Body of pancreas (tissue), 4 donors: ENCODE measurements around the gene PTPRT. TPM values are rescaled to one million over a fixed set of nuclear protein-coding genes. Genes with fewer than 3 reads are reported as not detected.

Experiments
- ATAC-seq: fragments of 150-250 bp; one replicate; pipeline ENCODE4 v1.9.1; 2016
- DNase-seq, 4 donors: peaks; one replicate each; pipeline ENCODE4 v3.0.0-alpha.2; 2019
- H3K27ac ChIP-seq, 4 donors: fragments of 200-600 bp; sonication (generic); 1 replicate in 3 of 4; 2 replicates in 1 of 4; pipeline versions ENCODE4 v1.5.1 to v1.6.1; 2016 to 2019; ENCODE audit warnings: mild to moderate bottlenecking in 1 of 4, mixed read lengths in 1 of 4, moderate library complexity in 1 of 4
- H3K27me3 ChIP-seq, 2 donors: fragments of 200-600 bp; sonication (generic); one replicate each; pipeline ENCODE4 v1.6.0; 2016; ENCODE audit warnings: mild to moderate bottlenecking in 1 of 2
- H3K36me3 ChIP-seq, 2 donors: fragments of 200-600 bp; sonication (generic); replicated peaks in 1 of 2; 2 replicates each; pipeline ENCODE4 v1.5.1; 2016; ENCODE audit warnings: low read depth in 2 of 2; ENCODE audit not compliant: insufficient read depth in 1 of 2
- H3K4me1 ChIP-seq: fragments of 200-600 bp; sonication (generic); one replicate; pipeline ENCODE4 v1.6.0; 2016
- H3K4me3 ChIP-seq, 2 donors: fragments of 200-600 bp; sonication (generic); 1 replicate in 1 of 2; 2 replicates in 1 of 2; pipeline ENCODE4 v1.5.1; 2016 to 2019
- H3K9me3 ChIP-seq, 3 donors: fragments of 200-600 bp; sonication (generic); 1 replicate in 2 of 3; 2 replicates in 1 of 3; pipeline ENCODE4 v1.5.1; 2016
- POLR2A ChIP-seq, 3 donors: fragments of 450-650 bp; IDR thresholded peaks; one replicate each; pipeline ENCODE4 v1.6.1; 2016; ENCODE audit warnings: antibody characterized with exemption in 3 of 3, mild to moderate bottlenecking in 2 of 3
- WGBS, 2 donors: methylation state at CpG; one replicate each; pipeline ENCODE4 v1.1.5; 2017; 5-methylcytosine and 5-hydroxymethylcytosine counted together
- intact Hi-C: fragments of 100-400 bp; cut with DNase I; formaldehyde crosslinking; loops from one replicate; pipeline ENCODE4 v1.15.1; 2023
- total RNA-seq, 2 donors: library from RNA; depleted of rRNA; stranded (reverse); fragments of >200 nt; gene quantifications; one replicate each; pipeline ENCODE4 v1.1.0, GENCODE V29; 2016
- TF ChIP-seq, protein P1 (sequence below), 7 experiments: fragments of 450-650 bp in 4 of 7; fragments of 200-600 bp in 3 of 7; sonication (generic) in 3 of 7; IDR thresholded peaks; one replicate each; pipeline ENCODE4 v1.5.1; 2016 to 2019; ENCODE audit warnings: antibody characterized with exemption in 7 of 7

The PTPRT gene
- total RNA-seq, 2 donors from 2014 or later: 0.33 to 1.0 TPM

DNA sequence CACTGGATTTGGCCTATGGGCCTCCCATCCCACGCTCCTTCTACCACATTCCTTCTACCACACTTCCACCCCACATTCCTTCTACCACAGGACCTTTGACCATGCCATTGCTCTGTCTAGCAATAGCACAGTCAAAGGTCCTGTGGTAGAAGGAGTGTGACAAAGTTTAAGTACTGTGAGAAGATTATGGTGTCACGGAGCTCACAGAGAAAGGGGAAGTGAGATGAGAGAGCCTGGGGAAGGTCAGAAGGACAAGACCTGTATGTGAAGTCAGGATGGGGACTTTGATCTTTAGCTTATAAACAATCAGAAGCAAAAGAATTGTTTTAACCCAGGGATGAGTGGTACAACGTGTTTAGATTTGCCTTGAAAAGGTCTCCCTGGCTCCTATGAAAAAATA lies 1003.4 kb downstream of the PTPRT start:
- ATAC-seq: no peak
- WGBS, 2 donors: 53 to 60% methylated on average over 3 of the region's 3 CpGs
- Histone ChIP-seq H3K36me3 (no peaks in the 10 kb centered on the region), H3K27ac (no peak overlapping the region), H3K4me3 (no peak overlapping the region), H3K9me3 (no peaks in the 10 kb centered on the region), H3K4me1 (no peaks in the 10 kb centered on the region), H3K27me3 (no peaks in the 10 kb centered on the region)
- DNase-seq: no peak
- intact Hi-C loops: no loop called here
- TF ChIP-seq, protein P1, sequence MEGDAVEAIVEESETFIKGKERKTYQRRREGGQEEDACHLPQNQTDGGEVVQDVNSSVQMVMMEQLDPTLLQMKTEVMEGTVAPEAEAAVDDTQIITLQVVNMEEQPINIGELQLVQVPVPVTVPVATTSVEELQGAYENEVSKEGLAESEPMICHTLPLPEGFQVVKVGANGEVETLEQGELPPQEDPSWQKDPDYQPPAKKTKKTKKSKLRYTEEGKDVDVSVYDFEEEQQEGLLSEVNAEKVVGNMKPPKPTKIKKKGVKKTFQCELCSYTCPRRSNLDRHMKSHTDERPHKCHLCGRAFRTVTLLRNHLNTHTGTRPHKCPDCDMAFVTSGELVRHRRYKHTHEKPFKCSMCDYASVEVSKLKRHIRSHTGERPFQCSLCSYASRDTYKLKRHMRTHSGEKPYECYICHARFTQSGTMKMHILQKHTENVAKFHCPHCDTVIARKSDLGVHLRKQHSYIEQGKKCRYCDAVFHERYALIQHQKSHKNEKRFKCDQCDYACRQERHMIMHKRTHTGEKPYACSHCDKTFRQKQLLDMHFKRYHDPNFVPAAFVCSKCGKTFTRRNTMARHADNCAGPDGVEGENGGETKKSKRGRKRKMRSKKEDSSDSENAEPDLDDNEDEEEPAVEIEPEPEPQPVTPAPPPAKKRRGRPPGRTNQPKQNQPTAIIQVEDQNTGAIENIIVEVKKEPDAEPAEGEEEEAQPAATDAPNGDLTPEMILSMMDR (IDR thresholded peaks at IDR 0.05): no peak
- TF ChIP-seq POLR2A (IDR thresholded peaks at IDR 0.05): no peak

DNA sequence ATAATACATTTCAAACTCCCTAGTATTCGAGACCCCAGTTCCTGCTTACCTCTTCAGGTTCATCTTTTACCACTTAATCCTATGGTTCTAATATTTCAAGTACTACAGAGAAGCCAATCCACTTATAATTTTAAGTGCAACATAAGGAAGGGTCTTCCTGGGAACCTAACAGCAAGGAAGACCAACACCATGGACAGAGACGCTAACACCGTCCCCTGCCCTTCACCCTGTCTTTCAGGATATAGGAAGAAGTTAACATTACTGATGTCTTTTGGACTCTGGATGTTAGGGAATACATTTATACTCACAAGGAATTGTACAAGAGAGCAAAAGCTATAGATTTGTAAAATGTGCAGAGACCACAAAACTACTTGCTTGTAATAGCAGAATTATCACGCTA lies 1006.6 kb downstream of the PTPRT start:
- DNase-seq: no peak
- no peaks in the 10 kb centered on the region for H3K4me1 ChIP-seq
- no peak for ATAC-seq
- no peaks in the 10 kb centered on the region for H3K27me3 ChIP-seq
- 52 to 58% methylated on average over 4 of the region's 4 CpGs for WGBS, 2 donors
- TF ChIP-seq, protein P1 (IDR thresholded peaks at IDR 0.05): no peak
- no peak for TF ChIP-seq POLR2A (IDR thresholded peaks at IDR 0.05)
- intact Hi-C loops: no loop called here
- no peaks in the 10 kb centered on the region for H3K9me3 ChIP-seq
- H3K36me3 ChIP-seq: no peaks in the 10 kb centered on the region
- no peak overlapping the region for H3K27ac ChIP-seq
- H3K4me3 ChIP-seq: no peak overlapping the region

DNA sequence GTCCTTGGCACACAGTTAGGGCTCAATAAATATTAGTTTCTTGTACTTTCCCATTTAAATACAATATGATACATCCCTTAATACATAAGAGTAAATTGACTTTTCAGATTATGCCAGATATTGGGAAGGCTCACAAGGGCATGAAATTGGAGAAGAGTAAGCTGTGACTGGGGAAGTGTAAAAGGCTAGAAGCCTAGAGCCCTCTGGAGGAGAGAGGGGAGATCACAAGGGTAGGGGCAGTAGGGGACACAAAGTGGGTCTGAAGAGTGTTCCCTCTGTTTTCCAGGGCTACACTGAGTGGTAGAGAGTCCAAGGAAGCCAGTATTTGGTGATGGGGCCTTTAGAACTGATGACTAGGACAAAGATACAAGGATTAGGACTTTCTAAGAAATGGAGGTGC lies 1008.6 kb downstream of the PTPRT start:
- Histone ChIP-seq H3K27ac (no peak overlapping the region), H3K4me1 (no peaks in the 10 kb centered on the region), H3K36me3 (no peaks in the 10 kb centered on the region), H3K9me3 (no peaks in the 10 kb centered on the region), H3K4me3 (no peak overlapping the region), H3K27me3 (no peaks in the 10 kb centered on the region)
- no peak for ATAC-seq
- TF ChIP-seq, protein P1 (IDR thresholded peaks at IDR 0.05): no peak
- TF ChIP-seq POLR2A (IDR thresholded peaks at IDR 0.05): no peak
- DNase-seq: no peak
- intact Hi-C loops: no loop called here

DNA sequence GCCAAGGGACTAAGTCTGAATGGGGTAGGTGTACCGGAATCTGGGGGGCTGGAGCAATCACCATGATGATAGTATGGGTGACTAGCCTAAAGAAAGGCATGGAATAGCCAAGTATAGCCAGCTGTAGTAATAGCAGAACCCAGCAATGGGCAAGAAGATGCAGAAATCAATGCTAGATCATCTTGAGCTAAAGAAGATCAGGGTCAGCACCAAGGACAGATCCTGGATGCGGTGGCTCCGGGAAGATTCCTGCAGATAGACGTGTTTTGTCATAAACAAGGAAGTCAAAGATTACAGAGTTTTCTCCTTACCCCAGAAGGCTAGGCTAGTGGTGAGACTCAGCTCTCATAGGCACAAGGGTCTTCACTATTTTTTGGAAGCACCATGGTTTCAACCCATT lies 1009.9 kb downstream of the PTPRT start:
- H3K36me3 ChIP-seq: no peaks in the 10 kb centered on the region
- no peak overlapping the region for H3K27ac ChIP-seq
- no peaks in the 10 kb centered on the region for H3K27me3 ChIP-seq
- DNase-seq (no peak), ATAC-seq (no peak)
- no peaks in the 10 kb centered on the region for H3K9me3 ChIP-seq
- intact Hi-C loops: no loop called here
- TF ChIP-seq, protein P1 (IDR thresholded peaks at IDR 0.05): no peak
- no peak for TF ChIP-seq POLR2A (IDR thresholded peaks at IDR 0.05)
- no peak overlapping the region for H3K4me3 ChIP-seq
- WGBS, 2 donors: 21 to 24% methylated on average over 4 of the region's 4 CpGs
- H3K4me1 ChIP-seq: no peaks in the 10 kb centered on the region

DNA sequence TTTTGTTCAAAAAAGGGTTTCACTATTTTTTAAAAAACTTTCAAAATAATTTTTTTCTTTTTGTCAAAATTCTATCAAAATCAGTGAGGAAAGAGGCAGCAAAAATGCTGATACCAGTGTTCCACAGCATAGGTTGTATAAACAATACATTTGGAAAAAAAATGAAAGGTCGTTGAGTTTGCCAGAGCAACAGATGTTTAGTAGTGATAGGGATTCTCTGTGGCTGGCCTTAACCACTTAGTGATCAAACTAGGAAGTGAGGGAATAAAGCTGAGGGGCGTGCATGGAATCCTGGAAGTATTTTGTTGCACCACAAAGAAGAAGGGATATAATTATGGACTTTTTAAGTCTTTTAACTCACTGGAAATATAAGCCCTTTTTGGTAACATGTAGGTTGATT lies 1016.3 kb downstream of the PTPRT start:
- Histone ChIP-seq H3K36me3 (no peaks in the 10 kb centered on the region), H3K9me3 (no peaks in the 10 kb centered on the region), H3K4me1 (no peaks in the 10 kb centered on the region), H3K27me3 (no peaks in the 10 kb centered on the region), H3K27ac (no peak overlapping the region), H3K4me3 (no peak overlapping the region)
- ATAC-seq: no peak
- no peak for TF ChIP-seq POLR2A (IDR thresholded peaks at IDR 0.05)
- TF ChIP-seq, protein P1 (IDR thresholded peaks at IDR 0.05): no peak
- intact Hi-C loops: no loop called here
- no peak for DNase-seq
- 18 to 30% methylated on average over 2 of the region's 2 CpGs for WGBS, 2 donors
